HepG2 (cell line): Measurements from ENCODE around the gene FGD2. TPM values are rescaled to one million over a fixed set of nuclear protein-coding genes. Genes with fewer than 3 reads are reported as not detected.

Experiments
- ATAD3A ChIP-seq: sonication (generic); formaldehyde crosslinking; IDR thresholded peaks from 2 replicates; pipeline ENCODE4 v1.4.0; 2020; ENCODE audit warnings: missing genetic modification reagents
- ELF4 ChIP-seq: sonication (generic); formaldehyde crosslinking; IDR thresholded peaks from 2 replicates; pipeline ENCODE4 v1.5.0; 2020; ENCODE audit warnings: missing genetic modification reagents, mild to moderate bottlenecking, moderate library complexity, borderline replicate concordance
- HDAC6 ChIP-seq: fragments of 200-600 bp; sonication (generic); IDR thresholded peaks from 2 replicates; pipeline ENCODE4 v1.7.0; 2017; ENCODE audit warnings: mild to moderate bottlenecking, antibody characterized with exemption, low read length, low read depth
- MBNL3 ChIP-seq: fragments of 250-450 bp; sonication (Bioruptor Pico); conservative IDR thresholded peaks from 2 replicates; pipeline ENCODE4 v1.8.0; 2022; ENCODE audit warnings: mild to moderate bottlenecking, inconsistent platforms
- MTF1 ChIP-seq: sonication (generic); formaldehyde crosslinking; IDR thresholded peaks from 2 replicates; pipeline ENCODE4 v1.5.0; 2020; ENCODE audit warnings: missing genetic modification reagents
- MTF2 ChIP-seq: sonication (generic); formaldehyde crosslinking; IDR thresholded peaks from 2 replicates; pipeline ENCODE4 v1.5.0; 2020; ENCODE audit warnings: missing genetic modification reagents, borderline replicate concordance
- PITX1 ChIP-seq: sonication (generic); formaldehyde crosslinking; IDR thresholded peaks from 2 replicates; pipeline ENCODE4 v1.5.1; 2020; ENCODE audit warnings: mild to moderate bottlenecking, missing genetic modification reagents
- RXRB ChIP-seq: IDR thresholded peaks from 2 replicates; pipeline ENCODE4 v1.6.1; 2016; ENCODE audit warnings: borderline replicate concordance, missing genetic modification reagents, missing compliant biosample characterization
- ZKSCAN1 ChIP-seq: fragments of 150-350 bp; IDR thresholded peaks from 2 replicates; pipeline ENCODE4 v1.6.1; 2014; ENCODE audit warnings: low read length
- ZNF616 ChIP-seq: sonication (generic); formaldehyde crosslinking; IDR thresholded peaks from 2 replicates; pipeline ENCODE4 v1.5.0; 2020; ENCODE audit warnings: low read depth, mild to moderate bottlenecking, missing genetic modification reagents
- ZNF749 ChIP-seq: sonication (generic); formaldehyde crosslinking; IDR thresholded peaks from 2 replicates; pipeline ENCODE4 v1.8.0; 2022; ENCODE audit warnings: mild to moderate bottlenecking, missing genetic modification reagents, moderate library complexity, borderline replicate concordance
- polyA plus RNA-seq, 8 experiments: library from polyadenylated mRNA; depleted of rRNA in 3 of 8; stranded (reverse) in 7 of 8; unstranded in 1 of 8; fragments of >200 nt; fragmentation: Illumina TruSeq in 4 of 8; extraction: Trizol in 4 of 8; gene quantifications; 2 replicates each; pipeline versions ENCODE4 v1.2.1 to v1.2.3, GENCODE V29; 2011 to 2016; ENCODE audit warnings: low read depth in 4 of 8, missing spikeins in 1 of 8, mixed read lengths in 1 of 8; ENCODE audit not compliant: insufficient read depth in 1 of 8
- total RNA-seq, 5 experiments: library from RNA; depleted of rRNA; stranded (reverse); fragments of >200 nt; fragmentation: Illumina TruSeq; extraction: Trizol; gene quantifications; 2 replicates each; pipeline ENCODE4 v1.2.3, GENCODE V29; 2016; ENCODE audit warnings: low read depth in 1 of 5
- TF ChIP-seq, protein P1 (sequence below): sonication (generic); formaldehyde crosslinking; IDR thresholded peaks from 2 replicates; pipeline ENCODE4 v1.4.0; 2020; ENCODE audit warnings: missing genetic modification reagents, borderline replicate concordance
- TF ChIP-seq, protein P2 (sequence below): sonication (generic); formaldehyde crosslinking; IDR thresholded peaks from 2 replicates; pipeline ENCODE4 v1.4.0; 2020; ENCODE audit warnings: missing genetic modification reagents
- TF ChIP-seq, protein P3 (sequence below): sonication (generic); formaldehyde crosslinking; IDR thresholded peaks from 2 replicates; pipeline ENCODE4 v1.4.0; 2020; ENCODE audit warnings: missing genetic modification reagents
- TF ChIP-seq, protein P4 (sequence below): sonication (generic); formaldehyde crosslinking; IDR thresholded peaks from 2 replicates; pipeline ENCODE4 v1.5.0; 2020; ENCODE audit warnings: missing genetic modification reagents
- TF ChIP-seq, protein P5 (sequence below): sonication (generic); formaldehyde crosslinking; IDR thresholded peaks from 2 replicates; pipeline ENCODE4 v1.5.1; 2020; ENCODE audit warnings: mild to moderate bottlenecking, missing genetic modification reagents
- TF ChIP-seq, protein P6 (sequence below): sonication (generic); formaldehyde crosslinking; IDR thresholded peaks from 2 replicates; pipeline ENCODE4 v1.4.0; 2020; ENCODE audit warnings: mild to moderate bottlenecking, missing genetic modification reagents

The FGD2 gene
- total and polyA plus RNA-seq, 2 of the 13 experiments (the other 11 are each of a cell fraction or from before 2014, with no cell fraction given) = not detected

DNA sequence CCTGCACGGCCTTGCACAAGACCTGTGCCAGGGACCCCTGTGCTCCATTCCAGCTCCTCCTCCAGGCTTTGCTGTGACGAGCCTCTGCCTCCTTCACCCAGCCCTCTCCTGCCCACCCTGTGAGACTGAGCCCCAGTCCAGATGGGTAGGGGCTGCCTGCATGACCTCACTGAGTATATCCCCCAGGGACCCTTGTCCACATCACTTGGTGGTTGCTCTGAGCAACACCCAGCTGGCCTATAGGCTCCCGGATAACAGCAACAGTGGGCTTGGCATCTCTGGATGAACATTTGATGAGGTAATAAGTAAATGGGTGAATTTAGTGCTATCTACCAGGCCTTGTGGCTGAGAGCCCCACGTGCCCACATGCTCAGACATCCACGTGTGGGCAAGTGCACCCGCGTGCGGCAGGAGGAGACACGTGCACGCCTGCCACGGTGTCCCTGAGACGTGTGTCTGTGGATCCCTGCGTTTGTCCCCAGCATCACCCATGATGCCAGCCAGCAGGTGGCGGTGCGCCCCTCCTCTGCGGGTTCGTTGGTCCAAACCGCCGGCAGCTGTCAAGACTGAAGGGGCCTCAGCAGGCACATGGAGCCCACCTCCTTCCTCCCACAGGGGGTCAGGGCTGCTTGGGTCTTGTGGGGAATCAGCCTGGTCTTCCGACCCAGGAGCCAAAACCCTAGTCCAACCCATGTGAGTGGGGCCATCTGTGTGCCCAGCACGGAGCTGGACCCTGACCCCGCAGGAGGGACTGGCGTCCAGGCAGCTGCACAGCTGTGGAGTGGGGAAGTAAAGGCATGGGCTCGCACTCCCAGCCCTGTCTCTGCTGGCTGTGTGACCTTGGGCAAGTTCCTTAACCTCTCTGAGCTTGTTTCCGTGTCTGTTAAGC is 45.9 kb downstream of the FGD2 start (continued):
- TF ChIP-seq MTF1 (CRISPR knock-in tag) (no peak), ZNF749 (CRISPR knock-in tag) (0 out of 2 replicates have a peak, but pooled peaks have one; percentile 22), PITX1 (CRISPR knock-in tag) (peak; percentile 57; the same call in 1 of the 2 replicates), MTF2 (CRISPR knock-in tag) (no peak), MBNL3 (no peak), ELF4 (CRISPR knock-in tag) (no peak), RXRB (CRISPR knock-in tag) (peak; percentile 59), ZKSCAN1 (no peak), ATAD3A (CRISPR knock-in tag) (no peak), ZNF616 (CRISPR knock-in tag) (0 out of 2 replicates have a peak, but pooled peaks have one; percentile 47), HDAC6 (no peak)
- TF ChIP-seq, protein P1, sequence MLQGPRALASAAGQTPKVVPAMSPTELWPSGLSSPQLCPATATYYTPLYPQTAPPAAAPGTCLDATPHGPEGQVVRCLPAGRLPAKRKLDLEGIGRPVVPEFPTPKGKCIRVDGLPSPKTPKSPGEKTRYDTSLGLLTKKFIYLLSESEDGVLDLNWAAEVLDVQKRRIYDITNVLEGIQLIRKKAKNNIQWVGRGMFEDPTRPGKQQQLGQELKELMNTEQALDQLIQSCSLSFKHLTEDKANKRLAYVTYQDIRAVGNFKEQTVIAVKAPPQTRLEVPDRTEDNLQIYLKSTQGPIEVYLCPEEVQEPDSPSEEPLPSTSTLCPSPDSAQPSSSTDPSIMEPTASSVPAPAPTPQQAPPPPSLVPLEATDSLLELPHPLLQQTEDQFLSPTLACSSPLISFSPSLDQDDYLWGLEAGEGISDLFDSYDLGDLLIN = peak; percentile 36; the same call in 1 of the 2 replicates
- TF ChIP-seq, protein P2, sequence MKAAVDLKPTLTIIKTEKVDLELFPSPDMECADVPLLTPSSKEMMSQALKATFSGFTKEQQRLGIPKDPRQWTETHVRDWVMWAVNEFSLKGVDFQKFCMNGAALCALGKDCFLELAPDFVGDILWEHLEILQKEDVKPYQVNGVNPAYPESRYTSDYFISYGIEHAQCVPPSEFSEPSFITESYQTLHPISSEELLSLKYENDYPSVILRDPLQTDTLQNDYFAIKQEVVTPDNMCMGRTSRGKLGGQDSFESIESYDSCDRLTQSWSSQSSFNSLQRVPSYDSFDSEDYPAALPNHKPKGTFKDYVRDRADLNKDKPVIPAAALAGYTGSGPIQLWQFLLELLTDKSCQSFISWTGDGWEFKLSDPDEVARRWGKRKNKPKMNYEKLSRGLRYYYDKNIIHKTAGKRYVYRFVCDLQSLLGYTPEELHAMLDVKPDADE (CRISPR knock-in tag) = no peak; the same call in 1 of the 2 replicates
- TF ChIP-seq, protein P3, sequence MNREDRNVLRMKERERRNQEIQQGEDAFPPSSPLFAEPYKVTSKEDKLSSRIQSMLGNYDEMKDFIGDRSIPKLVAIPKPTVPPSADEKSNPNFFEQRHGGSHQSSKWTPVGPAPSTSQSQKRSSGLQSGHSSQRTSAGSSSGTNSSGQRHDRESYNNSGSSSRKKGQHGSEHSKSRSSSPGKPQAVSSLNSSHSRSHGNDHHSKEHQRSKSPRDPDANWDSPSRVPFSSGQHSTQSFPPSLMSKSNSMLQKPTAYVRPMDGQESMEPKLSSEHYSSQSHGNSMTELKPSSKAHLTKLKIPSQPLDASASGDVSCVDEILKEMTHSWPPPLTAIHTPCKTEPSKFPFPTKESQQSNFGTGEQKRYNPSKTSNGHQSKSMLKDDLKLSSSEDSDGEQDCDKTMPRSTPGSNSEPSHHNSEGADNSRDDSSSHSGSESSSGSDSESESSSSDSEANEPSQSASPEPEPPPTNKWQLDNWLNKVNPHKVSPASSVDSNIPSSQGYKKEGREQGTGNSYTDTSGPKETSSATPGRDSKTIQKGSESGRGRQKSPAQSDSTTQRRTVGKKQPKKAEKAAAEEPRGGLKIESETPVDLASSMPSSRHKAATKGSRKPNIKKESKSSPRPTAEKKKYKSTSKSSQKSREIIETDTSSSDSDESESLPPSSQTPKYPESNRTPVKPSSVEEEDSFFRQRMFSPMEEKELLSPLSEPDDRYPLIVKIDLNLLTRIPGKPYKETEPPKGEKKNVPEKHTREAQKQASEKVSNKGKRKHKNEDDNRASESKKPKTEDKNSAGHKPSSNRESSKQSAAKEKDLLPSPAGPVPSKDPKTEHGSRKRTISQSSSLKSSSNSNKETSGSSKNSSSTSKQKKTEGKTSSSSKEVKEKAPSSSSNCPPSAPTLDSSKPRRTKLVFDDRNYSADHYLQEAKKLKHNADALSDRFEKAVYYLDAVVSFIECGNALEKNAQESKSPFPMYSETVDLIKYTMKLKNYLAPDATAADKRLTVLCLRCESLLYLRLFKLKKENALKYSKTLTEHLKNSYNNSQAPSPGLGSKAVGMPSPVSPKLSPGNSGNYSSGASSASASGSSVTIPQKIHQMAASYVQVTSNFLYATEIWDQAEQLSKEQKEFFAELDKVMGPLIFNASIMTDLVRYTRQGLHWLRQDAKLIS (CRISPR knock-in tag) = no peak
- TF ChIP-seq, protein P4, sequence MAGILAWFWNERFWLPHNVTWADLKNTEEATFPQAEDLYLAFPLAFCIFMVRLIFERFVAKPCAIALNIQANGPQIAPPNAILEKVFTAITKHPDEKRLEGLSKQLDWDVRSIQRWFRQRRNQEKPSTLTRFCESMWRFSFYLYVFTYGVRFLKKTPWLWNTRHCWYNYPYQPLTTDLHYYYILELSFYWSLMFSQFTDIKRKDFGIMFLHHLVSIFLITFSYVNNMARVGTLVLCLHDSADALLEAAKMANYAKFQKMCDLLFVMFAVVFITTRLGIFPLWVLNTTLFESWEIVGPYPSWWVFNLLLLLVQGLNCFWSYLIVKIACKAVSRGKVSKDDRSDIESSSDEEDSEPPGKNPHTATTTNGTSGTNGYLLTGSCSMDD (CRISPR knock-in tag) = no peak
- TF ChIP-seq, protein P5, sequence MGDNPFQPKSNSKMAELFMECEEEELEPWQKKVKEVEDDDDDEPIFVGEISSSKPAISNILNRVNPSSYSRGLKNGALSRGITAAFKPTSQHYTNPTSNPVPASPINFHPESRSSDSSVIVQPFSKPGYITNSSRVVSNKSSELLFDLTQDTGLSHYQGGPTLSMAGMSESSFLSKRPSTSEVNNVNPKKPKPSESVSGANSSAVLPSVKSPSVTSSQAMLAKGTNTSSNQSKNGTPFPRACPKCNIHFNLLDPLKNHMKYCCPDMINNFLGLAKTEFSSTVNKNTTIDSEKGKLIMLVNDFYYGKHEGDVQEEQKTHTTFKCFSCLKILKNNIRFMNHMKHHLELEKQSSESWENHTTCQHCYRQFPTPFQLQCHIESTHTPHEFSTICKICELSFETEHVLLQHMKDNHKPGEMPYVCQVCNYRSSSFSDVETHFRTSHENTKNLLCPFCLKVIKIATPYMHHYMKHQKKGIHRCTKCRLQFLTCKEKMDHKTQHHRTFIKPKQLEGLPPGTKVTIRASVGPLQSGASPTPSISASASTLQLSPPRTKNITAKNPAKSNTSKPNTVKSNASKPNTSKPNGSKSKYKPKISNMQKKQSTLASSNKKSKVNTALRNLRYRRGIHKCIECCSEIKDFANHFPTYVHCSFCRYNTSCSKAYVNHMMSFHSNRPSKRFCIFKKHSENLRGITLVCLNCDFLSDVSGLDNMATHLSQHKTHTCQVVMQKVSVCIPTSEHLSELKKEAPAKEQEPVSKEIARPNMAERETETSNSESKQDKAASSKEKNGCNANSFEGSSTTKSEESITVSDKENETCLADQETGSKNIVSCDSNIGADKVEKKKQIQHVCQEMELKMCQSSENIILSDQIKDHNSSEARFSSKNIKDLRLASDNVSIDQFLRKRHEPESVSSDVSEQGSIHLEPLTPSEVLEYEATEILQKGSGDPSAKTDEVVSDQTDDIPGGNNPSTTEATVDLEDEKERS (CRISPR knock-in tag) = peak; percentile 83; the same call in 1 of the 2 replicates
- TF ChIP-seq, protein P6, sequence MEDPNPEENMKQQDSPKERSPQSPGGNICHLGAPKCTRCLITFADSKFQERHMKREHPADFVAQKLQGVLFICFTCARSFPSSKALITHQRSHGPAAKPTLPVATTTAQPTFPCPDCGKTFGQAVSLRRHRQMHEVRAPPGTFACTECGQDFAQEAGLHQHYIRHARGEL (CRISPR knock-in tag) = 0 out of 2 replicates have a peak, but pooled peaks have one; percentile 28
